Esophagus muscularis mucosa (tissue), 4 donors: ENCODE measurements around the gene GPR85. TPM values are rescaled to one million over a fixed set of nuclear protein-coding genes. Genes with fewer than 3 reads are reported as not detected.
A peak's percentile ranks its signal among the peaks of the same experiment; 100 is the strongest.

Source experiments
- DNase-seq: peaks from one replicate; pipeline ENCODE4 v3.0.0-alpha.2; 2017; ENCODE audit errors: extremely low spot score
- H3K27ac ChIP-seq, 4 donors: fragments of 200-600 bp; sonication (generic); replicated peaks in 1 of 4; 1 replicate in 3 of 4; 2 replicates in 1 of 4; pipeline ENCODE4 v1.5.1; 2016 to 2019; ENCODE audit warnings: mild to moderate bottlenecking in 1 of 4
- H3K27me3 ChIP-seq, 4 donors: fragments of 200-600 bp; sonication (generic); one replicate each; pipeline versions ENCODE4 v1.5.1 to v1.6.0; 2016 to 2019
- H3K36me3 ChIP-seq, 4 donors: fragments of 200-600 bp; sonication (generic); one replicate each; pipeline ENCODE4 v1.5.1; 2016 to 2019
- H3K4me1 ChIP-seq, 4 donors: fragments of 200-600 bp; sonication (generic); one replicate each; pipeline ENCODE4 v1.5.1; 2016 to 2019
- H3K4me3 ChIP-seq, 4 donors: fragments of 200-600 bp; sonication (generic); 1 replicate in 2 of 4; 2 replicates in 2 of 4; pipeline ENCODE4 v1.5.1; 2016 to 2019; ENCODE audit warnings: mild to moderate bottlenecking in 4 of 4, moderate library complexity in 1 of 4
- H3K9me3 ChIP-seq, 4 donors: fragments of 200-600 bp; sonication (generic); 1 replicate in 3 of 4; 2 replicates in 1 of 4; pipeline ENCODE4 v1.5.1; 2016 to 2019
- CTCF ChIP-seq, 3 experiments: fragments of 200-600 bp in 2 of 3; fragments of 450-650 bp in 1 of 3; sonication (generic) in 2 of 3; IDR thresholded peaks; one replicate each; pipeline ENCODE4 v1.5.1; 2017 to 2019; ENCODE audit warnings: antibody characterized with exemption in 3 of 3, mild to moderate bottlenecking in 2 of 3, moderate library complexity in 1 of 3
- EP300 ChIP-seq: sonication (generic); formaldehyde crosslinking; IDR thresholded peaks from one replicate; pipeline ENCODE4 v1.6.1; 2017; ENCODE audit warnings: antibody characterized with exemption
- POLR2A ChIP-seq: fragments of 450-650 bp; IDR thresholded peaks from one replicate; pipeline ENCODE4 v1.6.1; 2017; ENCODE audit warnings: antibody characterized with exemption, moderate library complexity, mild to moderate bottlenecking, low read depth
- POLR2AphosphoS5 ChIP-seq, 2 donors: sonication (generic); formaldehyde crosslinking; IDR thresholded peaks; one replicate each; pipeline ENCODE4 v1.6.1; 2017; ENCODE audit warnings: antibody characterized with exemption in 2 of 2
- WGBS: methylation state at CpG from one replicate; pipeline ENCODE4 v1.1.5; 2018; 5-methylcytosine and 5-hydroxymethylcytosine counted together
- intact Hi-C: fragments of 100-400 bp; cut with DNase I; formaldehyde crosslinking; loops from one replicate; pipeline ENCODE4 v1.15.1; 2023
- total RNA-seq, 4 donors: library from RNA; depleted of rRNA; stranded (reverse); fragments of >200 nt; gene quantifications; one replicate each; pipeline versions ENCODE4 v1.1.0 to v1.2.1, GENCODE V29; 2016

GPR85 gene
- total RNA-seq, 4 donors from 2014 or later = 0.46 to 1.7 (median 1.7) TPM; not detected in 1

- intact Hi-C loops = no loop called here
- H3K9me3 ChIP-seq = no peaks in the 10 kb centered on the region
- no peak for DNase-seq
- H3K4me3 ChIP-seq = peak overlapping the region; percentile 50 to 65 (median 51)
- no peak for TF ChIP-seq EP300
- no peak for TF ChIP-seq CTCF (IDR thresholded peaks at IDR 0.05)
- no peak for TF ChIP-seq POLR2AphosphoS5 (IDR thresholded peaks at IDR 0.05)
- TF ChIP-seq POLR2A = no peak
- H3K36me3 ChIP-seq = no peaks in the 10 kb centered on the region
- 40% methylated on average over 16 of the region's 16 CpGs for WGBS
- H3K27me3 ChIP-seq = peaks cover 0 to 11% (median 0%) of the 10 kb centered on the region in 4 donors
- H3K27ac ChIP-seq = no peak overlapping the region
- H3K4me1 ChIP-seq = peaks cover 0 to 22% (median 16%) of the 10 kb centered on the region in 4 donors
These were observed 741 bp downstream of the GPR85 start for GRCh38 chr7:113085781-113086390.

GRCh38 chr7:113084496-113085172 is 2.0 kb downstream of the GPR85 start:
- no peak overlapping the region for H3K4me3 ChIP-seq
- intact Hi-C loops = no loop called here
- peaks cover 0 to 22% (median 16%) of the 10 kb centered on the region in 4 donors for H3K4me1 ChIP-seq
- no peaks in the 10 kb centered on the region for H3K9me3 ChIP-seq
- WGBS = 82% methylated on average over 4 of the region's 4 CpGs
- no peaks in the 10 kb centered on the region for H3K36me3 ChIP-seq
- DNase-seq = no peak
- no peak overlapping the region for H3K27ac ChIP-seq
- H3K27me3 ChIP-seq = peaks cover 0 to 11% (median 0%) of the 10 kb centered on the region in 4 donors
- TF ChIP-seq POLR2A (no peak), EP300 (no peak), POLR2AphosphoS5 (IDR thresholded peaks at IDR 0.05) (no peak), CTCF (IDR thresholded peaks at IDR 0.05) (no peak)

DNA sequence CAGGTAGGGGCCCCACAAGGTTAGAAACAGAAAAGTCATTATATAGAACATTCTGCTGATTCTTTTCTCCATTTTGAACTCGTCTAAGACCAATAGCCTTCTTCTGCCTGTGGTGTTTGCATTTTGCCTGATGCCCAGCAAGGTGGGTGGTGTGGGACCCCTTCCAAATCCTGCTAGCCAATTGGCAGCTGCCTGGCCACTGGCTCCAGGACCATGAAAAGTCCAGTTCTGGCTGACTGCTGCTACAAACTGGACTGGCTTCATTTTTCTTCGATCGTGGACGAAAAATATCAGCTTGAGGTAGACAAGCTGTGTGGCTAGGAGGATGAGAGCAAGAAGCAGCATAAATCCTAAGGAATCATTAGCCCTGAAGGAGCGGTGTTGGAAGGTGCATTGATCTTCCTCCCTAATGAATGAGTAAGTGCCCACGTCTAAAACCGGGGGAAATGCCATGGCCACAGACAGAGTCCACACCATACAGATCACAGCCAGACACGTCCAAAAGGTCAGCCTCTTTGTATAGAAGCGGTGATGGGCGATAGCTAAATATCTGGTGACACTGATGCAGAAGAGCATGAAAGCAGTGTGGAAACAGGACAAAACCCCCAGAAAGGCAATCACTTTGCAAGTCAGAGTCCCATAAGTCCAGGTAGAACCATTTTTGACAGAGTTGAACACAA is 2.7 kb downstream of the GPR85 start:
- no peak overlapping the region for H3K4me3 ChIP-seq
- H3K27ac ChIP-seq = no peak overlapping the region
- TF ChIP-seq POLR2AphosphoS5 (IDR thresholded peaks at IDR 0.05) (no peak), CTCF (IDR thresholded peaks at IDR 0.05) (no peak), POLR2A (no peak), EP300 (no peak)
- H3K36me3 ChIP-seq = no peaks in the 10 kb centered on the region
- intact Hi-C loops = no loop called here
- peaks cover 0 to 11% (median 0%) of the 10 kb centered on the region in 4 donors for H3K27me3 ChIP-seq
- 76% methylated on average over 10 of the region's 10 CpGs for WGBS
- no peak for DNase-seq
- peaks cover 0 to 22% (median 16%) of the 10 kb centered on the region in 4 donors for H3K4me1 ChIP-seq
- H3K9me3 ChIP-seq = no peaks in the 10 kb centered on the region

- DNase-seq = no peak
- Histone ChIP-seq H3K27ac (no peak overlapping the region), H3K9me3 (no peaks in the 10 kb centered on the region), H3K4me3 (no peak overlapping the region), H3K36me3 (no peaks in the 10 kb centered on the region), H3K4me1 (peaks cover 0 to 22% (median 16%) of the 10 kb centered on the region in 4 donors), H3K27me3 (peaks cover 0 to 11% (median 0%) of the 10 kb centered on the region in 4 donors)
- intact Hi-C loops = no loop called here
- WGBS = 80% methylated on average over 1 of the region's 1 CpG
- TF ChIP-seq POLR2AphosphoS5 (IDR thresholded peaks at IDR 0.05) (no peak), CTCF (IDR thresholded peaks at IDR 0.05) (no peak)
These were observed 3.4 kb downstream of the GPR85 start for GRCh38 chr7:113083132-113083815.
